ENCODE data around the gene ELMOD1.

Gene ELMOD1

DNA sequence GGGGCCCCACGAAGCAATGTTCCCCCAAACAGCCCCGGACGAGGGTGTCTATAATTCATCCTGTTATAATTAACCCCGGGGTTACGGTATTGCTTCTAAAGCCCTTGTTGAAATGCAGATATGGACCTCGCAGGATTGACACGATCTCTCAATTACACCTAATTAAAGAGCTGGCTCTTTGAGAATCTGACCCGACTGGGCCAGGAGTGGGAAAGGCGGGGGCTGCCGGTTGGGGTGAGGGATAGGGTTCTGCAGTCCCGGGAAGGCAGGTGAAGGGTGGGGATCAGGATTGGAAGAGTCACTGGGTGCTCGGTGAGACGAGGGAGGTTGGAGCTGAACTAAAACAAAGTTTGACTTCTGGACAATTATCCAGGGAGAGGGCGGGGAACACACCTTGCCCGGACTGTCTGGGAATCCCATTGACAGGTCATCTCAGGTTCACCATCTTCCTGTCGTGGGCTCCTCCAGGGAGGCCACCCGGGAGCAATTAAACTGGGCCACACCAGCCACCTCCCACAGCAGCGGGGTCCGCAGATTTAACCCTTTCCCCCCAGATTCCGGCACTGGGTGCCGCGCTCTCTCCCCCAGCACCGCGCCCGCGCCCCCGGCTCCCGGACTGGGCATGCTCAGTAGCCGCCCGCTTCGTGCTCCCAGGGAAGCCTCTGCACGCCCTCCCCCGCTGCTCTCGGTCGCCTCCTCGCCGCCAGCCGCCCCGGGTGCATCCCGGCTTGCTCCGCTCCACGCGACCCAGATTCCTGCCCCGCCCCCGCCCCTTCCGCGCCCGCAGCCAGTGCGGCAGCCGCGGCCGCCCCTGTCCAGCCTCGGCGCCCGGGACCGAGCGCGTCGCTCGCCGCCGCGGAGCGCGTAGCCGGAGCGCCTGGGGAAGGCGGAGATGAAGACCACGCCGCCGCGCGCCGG is at the start of gene ELMOD1:
Gene ELMOD1 (plus strand): TSS at position 688 of the 918 bp plus-strand sequence. CDS start 27,043 bp downstream, outside the sequence.
- TF ChIP-seq, protein P1, sequence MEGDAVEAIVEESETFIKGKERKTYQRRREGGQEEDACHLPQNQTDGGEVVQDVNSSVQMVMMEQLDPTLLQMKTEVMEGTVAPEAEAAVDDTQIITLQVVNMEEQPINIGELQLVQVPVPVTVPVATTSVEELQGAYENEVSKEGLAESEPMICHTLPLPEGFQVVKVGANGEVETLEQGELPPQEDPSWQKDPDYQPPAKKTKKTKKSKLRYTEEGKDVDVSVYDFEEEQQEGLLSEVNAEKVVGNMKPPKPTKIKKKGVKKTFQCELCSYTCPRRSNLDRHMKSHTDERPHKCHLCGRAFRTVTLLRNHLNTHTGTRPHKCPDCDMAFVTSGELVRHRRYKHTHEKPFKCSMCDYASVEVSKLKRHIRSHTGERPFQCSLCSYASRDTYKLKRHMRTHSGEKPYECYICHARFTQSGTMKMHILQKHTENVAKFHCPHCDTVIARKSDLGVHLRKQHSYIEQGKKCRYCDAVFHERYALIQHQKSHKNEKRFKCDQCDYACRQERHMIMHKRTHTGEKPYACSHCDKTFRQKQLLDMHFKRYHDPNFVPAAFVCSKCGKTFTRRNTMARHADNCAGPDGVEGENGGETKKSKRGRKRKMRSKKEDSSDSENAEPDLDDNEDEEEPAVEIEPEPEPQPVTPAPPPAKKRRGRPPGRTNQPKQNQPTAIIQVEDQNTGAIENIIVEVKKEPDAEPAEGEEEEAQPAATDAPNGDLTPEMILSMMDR (IDR thresholded peaks at IDR 0.05; ENCODE audit: insufficient read depth, low read depth, low read length, missing control alignments): no peak
- peak; percentile 24 for DNase-seq (ENCODE audit: low read depth)

DNA sequence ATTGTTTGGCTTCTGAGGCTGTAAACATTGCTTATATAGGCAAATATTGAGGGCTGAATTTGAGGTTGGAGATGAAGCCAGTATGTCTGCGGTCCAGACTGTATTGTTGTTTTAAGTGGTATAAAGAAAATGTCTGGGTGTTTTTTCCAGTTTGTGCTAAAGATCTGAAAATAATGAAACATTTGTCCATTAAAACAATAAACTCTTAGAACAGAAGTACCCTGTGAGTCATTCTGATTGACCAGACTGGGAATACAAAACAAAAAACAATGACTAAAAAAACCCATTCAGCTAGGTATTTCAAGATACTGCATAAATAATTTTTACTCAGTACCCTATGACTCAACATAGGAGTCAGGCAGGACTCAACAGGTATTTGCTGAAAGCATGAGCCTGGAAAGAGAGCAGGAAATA is 45.8 kb upstream of the ELMOD1 start:
- H3K4me3 ChIP-seq (ENCODE audit: low read depth, low read length): no peak overlapping the region
- TF ChIP-seq, protein P1 (IDR thresholded peaks at IDR 0.05; ENCODE audit: insufficient read depth, low read depth, low read length, missing control alignments): no peak
- DNase-seq (ENCODE audit: low read depth): peak; percentile 13

More for the DNA sequence above, at the start of gene ELMOD1:
- peak within 1 kb of the TSS; percentile 58 for H3K4me3 ChIP-seq (ENCODE audit: low read depth, low read length)

DNA sequence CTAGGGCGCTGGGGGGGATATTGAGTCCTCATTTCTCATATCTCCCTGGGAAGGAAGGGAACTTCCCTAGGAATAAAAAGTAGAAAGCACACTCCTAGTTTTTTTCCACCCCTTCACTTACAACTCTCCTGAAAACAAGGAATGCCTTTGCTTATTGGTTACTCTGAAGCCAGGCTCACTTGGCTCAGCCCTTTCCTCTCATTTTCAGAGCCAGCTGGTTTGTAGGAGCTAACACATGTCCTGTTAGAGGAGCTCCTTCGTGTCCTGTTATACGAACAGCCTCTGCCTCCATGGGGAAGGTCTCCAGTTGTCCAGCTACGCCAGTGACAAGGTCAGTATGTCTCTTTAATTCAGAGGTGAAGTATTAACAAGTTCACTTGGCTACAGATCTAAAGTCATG is 43.0 kb upstream of the ELMOD1 start:
- TF ChIP-seq, protein P1 (IDR thresholded peaks at IDR 0.05; ENCODE audit: insufficient read depth, low read depth, low read length, missing control alignments): no peak
- DNase-seq (ENCODE audit: low read depth): no peak
- no peak overlapping the region for H3K4me3 ChIP-seq (ENCODE audit: low read depth, low read length)

DNA sequence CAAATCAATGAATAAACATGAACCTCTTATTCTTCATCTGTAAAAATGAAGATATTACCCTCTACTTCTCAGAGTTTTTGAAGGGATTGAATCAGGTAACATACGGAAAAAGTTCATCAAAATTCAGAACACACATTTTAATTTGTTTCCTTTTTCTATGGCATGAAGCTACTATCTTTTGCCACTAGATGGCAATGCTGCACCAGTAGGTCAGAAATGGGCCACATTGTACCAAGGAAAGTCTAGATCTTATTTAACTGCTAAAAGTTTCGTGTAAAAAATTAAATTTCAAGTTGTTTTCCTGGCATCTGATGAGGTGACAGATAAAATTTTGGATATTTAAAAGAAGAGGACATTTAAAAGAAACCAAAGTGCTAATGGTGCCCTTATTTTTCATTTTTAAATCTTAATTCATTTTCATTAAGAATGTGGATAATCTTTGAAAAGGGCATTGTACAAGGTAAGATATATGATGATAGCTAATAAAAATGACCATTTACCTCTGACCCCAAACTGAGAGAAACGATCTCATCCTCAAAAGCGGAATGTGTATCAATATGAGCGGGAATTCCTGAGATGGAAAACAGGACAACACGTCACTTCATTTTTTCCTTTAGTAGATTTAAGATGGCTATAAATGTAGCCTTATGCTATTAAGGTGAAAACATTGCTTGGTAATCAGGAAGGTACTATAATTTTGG is 41.5 kb upstream of the ELMOD1 start:
- DNase-seq (ENCODE audit: low read depth): peak; percentile 51
- TF ChIP-seq, protein P1 (IDR thresholded peaks at IDR 0.05; ENCODE audit: insufficient read depth, low read depth, low read length, missing control alignments): peak; percentile 70
- no peak overlapping the region for H3K4me3 ChIP-seq (ENCODE audit: low read depth, low read length)

DNA sequence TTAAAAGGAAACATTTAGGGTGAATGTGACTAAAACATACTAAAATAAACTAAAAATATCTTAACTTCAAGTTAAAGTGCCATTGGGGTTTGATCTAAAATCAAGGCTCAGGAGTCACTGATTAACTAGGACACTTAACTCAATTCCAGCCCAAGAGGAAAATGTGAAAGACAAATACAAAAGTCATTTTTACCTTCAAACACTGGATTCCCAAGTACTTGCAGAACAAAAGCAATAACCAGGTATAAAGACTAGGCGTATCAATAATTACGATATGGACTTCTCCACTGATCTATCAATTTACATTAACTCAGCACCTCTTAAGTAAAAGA is 41.0 kb upstream of the ELMOD1 start:
- no peak for DNase-seq (ENCODE audit: low read depth)
- TF ChIP-seq, protein P1 (IDR thresholded peaks at IDR 0.05; ENCODE audit: insufficient read depth, low read depth, low read length, missing control alignments): no peak
- H3K4me3 ChIP-seq (ENCODE audit: low read depth, low read length): no peak overlapping the region

DNA sequence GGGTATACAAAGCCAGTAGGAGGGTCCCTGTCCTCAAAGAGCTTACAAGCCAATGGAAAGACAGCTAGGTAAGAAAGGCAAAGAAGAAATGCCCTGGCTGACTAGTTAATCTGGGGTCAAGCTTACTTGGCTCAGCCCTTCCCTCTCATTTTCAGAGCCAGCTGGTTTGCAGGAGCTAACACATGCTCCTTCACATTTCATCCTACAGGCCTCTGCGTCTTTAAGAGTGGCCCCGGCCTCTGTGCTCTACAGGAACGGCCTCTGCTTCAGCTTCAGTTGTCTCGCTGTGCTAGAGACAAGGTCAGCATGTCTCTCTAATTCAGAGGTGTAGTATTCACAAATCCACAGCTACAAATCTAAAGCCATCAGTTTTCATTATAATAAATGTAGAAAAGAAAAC is 40.6 kb upstream of the ELMOD1 start:
- TF ChIP-seq, protein P1 (IDR thresholded peaks at IDR 0.05; ENCODE audit: insufficient read depth, low read depth, low read length, missing control alignments): no peak
- H3K4me3 ChIP-seq (ENCODE audit: low read depth, low read length): no peak overlapping the region
- DNase-seq (ENCODE audit: low read depth): no peak

Measured in GM12865 (cell line).